ENCODE measurements around the gene RNF135.
"Not testable (repeated sequence)": the region's sequence is repeated elsewhere in the genome, so short reads cannot be mapped to it uniquely, and the experiment has no call there.

RNF135 gene

DNA sequence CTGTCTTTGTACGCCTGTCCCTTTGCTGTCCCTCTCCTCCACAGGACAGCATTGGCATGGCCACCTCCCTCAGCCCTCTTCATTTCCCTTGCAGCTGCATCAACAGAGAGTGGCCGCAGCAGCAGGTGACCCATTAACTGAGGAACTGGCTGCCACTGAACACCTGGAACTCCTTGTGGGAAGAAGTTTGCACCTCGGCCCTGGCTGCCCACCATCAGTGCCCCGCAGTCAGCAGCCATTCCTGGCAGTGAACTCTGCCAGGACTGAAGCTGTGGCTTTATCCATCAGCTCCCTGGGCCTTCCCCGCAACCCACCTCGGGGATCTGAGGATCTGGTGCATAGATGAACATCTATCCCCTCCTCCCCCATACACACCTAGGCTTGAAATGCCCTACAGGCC lies 13.1 kb upstream of the RNF135 start:
- H3K27me3 ChIP-seq (ENCODE audit: insufficient read depth, low read length), result no peaks in the 10 kb centered on the region
- H3K36me3 ChIP-seq (ENCODE audit: insufficient read depth, low read length), result no peaks in the 10 kb centered on the region
- H3K9me3 ChIP-seq (ENCODE audit: insufficient read depth, low read depth, low read length), result no peaks in the 10 kb centered on the region
- H3K4me1 ChIP-seq (ENCODE audit: insufficient read depth, low read length), result 0 out of 2 replicates have a peak, but pooled peaks cover 8% of the 10 kb centered on the region
- no peak overlapping the region for H3K9ac ChIP-seq (ENCODE audit: low read depth, low read length)
- H3K27ac ChIP-seq (ENCODE audit: low read depth, low read length), result no peak overlapping the region
- no peak overlapping the region for H3K4me3 ChIP-seq (ENCODE audit: low read length)
- WGBS, result 91% methylated on average over 6 of the region's 6 CpGs

DNA sequence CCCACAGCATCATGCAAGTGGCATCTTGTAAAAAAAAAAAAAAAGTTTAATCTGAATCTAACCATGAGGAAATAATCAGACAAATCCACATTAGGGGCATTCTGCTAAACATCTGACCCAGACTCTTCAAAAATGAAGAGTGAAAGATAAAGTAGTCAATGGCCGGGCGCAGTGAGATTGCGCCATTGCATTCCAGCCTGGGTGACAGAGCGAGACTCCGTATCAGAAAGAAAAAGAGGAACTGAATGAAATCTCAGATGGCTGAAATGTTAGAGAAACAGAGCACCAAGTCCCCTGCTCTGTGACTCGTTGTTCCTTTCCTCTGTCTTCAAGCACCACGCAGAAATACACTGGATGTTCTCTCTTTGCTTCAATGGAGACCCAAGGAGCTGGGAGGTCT lies 12.7 kb upstream of the RNF135 start:
- Histone ChIP-seq H3K4me3 (ENCODE audit: low read length) (no peak overlapping the region), H3K27ac (ENCODE audit: low read depth, low read length) (no peak overlapping the region), H3K9ac (ENCODE audit: low read depth, low read length) (no peak overlapping the region), H3K9me3 (ENCODE audit: insufficient read depth, low read depth, low read length) (no peaks in the 10 kb centered on the region), H3K36me3 (ENCODE audit: insufficient read depth, low read length) (no peaks in the 10 kb centered on the region), H3K27me3 (ENCODE audit: insufficient read depth, low read length) (no peaks in the 10 kb centered on the region), H3K4me1 (ENCODE audit: insufficient read depth, low read length) (0 out of 2 replicates have a peak, but pooled peaks cover 8% of the 10 kb centered on the region)
- WGBS, result 95% methylated on average over 7 of the region's 7 CpGs

DNA sequence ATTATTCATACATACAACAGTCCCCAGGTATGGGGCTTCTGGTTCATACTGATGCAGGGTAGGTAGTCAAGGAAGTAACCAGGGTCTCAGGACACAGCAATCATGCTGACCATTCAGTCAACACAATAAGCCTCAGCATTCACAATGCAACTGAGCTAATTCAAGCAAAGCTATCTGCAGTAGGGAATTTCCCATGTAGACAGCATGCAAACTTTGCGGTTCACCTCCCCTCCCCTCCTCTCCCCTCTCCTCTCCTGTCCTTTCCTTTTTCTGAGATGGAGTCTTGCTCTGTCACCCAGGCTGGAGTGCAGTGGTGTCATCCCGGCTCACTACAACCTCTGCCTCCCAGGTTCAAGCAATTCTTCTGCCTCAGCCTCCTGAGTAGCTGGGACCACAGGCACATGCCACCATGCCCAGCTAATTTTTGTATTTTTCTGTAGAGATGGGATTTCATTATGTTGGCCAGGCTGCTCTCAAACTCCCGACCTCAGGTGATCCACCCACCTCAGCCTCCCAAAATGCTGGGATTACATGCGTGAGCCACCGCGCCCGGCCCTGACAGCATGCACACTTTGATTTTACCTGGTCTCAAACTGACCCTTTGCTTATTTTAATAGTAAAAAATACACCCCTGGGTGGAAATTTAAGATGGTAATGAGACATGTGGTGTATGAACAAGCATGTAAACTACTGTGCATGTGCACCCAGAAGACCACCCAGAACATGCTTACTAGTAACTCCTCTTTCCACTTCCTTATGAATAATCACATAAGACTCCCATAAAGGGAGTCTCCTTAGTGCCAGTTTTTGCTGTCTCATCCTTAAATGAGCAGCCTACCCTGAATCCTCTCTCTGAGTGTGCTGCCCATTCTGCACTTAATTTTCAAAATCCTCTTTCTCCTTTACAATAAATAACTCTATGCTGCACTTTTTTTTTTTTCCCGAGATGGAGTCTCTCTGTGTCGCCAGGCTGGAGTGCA lies 9.3 kb upstream of the RNF135 start:
- no peaks in the 10 kb centered on the region for H3K36me3 ChIP-seq (ENCODE audit: insufficient read depth, low read length)
- H3K4me3 ChIP-seq (ENCODE audit: low read length), result no peak overlapping the region
- no peak overlapping the region for H3K9ac ChIP-seq (ENCODE audit: low read depth, low read length)
- H3K4me1 ChIP-seq (ENCODE audit: insufficient read depth, low read length), result 0 out of 2 replicates have a peak, but pooled peaks cover 7% of the 10 kb centered on the region
- H3K27ac ChIP-seq (ENCODE audit: low read depth, low read length), result no peak overlapping the region
- H3K27me3 ChIP-seq (ENCODE audit: insufficient read depth, low read length), result no peaks in the 10 kb centered on the region
- WGBS, result 89% methylated on average over 9 of the region's 9 CpGs
- no peaks in the 10 kb centered on the region for H3K9me3 ChIP-seq (ENCODE audit: insufficient read depth, low read depth, low read length)

DNA sequence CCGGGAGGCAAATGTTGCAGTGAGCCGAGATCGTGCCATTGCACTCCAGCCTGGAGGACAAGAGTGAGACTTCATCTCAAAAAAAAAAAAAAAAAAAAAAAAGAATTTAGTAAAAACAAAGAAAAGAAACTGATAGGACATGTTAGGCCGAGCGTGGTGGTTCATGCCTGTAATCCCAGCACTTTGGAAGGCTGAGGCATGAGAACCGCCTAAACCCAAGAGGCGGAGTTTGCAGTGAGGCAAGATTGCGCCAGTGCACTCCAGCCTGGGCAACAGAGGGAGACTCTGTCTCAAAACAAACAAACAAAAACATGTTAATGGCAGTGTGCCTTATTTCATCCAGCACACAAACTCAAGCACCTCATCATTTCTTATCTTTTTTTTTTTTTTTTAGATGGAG lies 6.5 kb upstream of the RNF135 start:
- H3K27me3 ChIP-seq (ENCODE audit: insufficient read depth, low read length); H3K4me3 ChIP-seq (ENCODE audit: low read length); H3K9me3 ChIP-seq (ENCODE audit: insufficient read depth, low read depth, low read length); H3K36me3 ChIP-seq (ENCODE audit: insufficient read depth, low read length); H3K27ac ChIP-seq (ENCODE audit: low read depth, low read length); H3K9ac ChIP-seq (ENCODE audit: low read depth, low read length); H3K4me1 ChIP-seq (ENCODE audit: insufficient read depth, low read length): not testable (repeated sequence)
- WGBS, result 97% methylated on average over 8 of the region's 8 CpGs

DNA sequence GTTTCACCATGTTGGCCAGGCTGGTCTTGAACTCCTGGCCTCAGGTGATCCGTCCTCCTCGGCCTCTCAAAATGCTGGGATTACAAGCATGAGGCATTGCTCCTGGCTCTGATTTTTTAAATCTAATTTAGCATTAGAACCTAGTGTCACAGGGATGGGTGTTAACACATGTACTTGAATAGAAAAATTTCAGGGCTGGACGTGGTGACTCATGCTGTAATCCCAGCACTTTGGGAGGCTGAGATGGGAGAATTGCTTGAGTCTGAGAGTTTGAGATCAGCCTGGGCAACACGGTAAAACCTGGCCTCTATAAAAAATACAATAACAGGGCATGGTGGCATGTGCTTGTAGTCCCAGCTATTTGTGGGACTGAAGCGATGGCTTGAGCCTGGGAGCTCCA lies 6.0 kb upstream of the RNF135 start:
- Histone ChIP-seq H3K27ac (ENCODE audit: low read depth, low read length) (no peak overlapping the region), H3K4me3 (ENCODE audit: low read length) (no peak overlapping the region), H3K27me3 (ENCODE audit: insufficient read depth, low read length) (no peaks in the 10 kb centered on the region), H3K9ac (ENCODE audit: low read depth, low read length) (no peak overlapping the region), H3K36me3 (ENCODE audit: insufficient read depth, low read length) (no peaks in the 10 kb centered on the region), H3K9me3 (ENCODE audit: insufficient read depth, low read depth, low read length) (no peaks in the 10 kb centered on the region), H3K4me1 (ENCODE audit: insufficient read depth, low read length) (0 out of 2 replicates have a peak, but pooled peaks cover 2% of the 10 kb centered on the region)
- WGBS, result 91% methylated on average over 5 of the region's 5 CpGs

DNA sequence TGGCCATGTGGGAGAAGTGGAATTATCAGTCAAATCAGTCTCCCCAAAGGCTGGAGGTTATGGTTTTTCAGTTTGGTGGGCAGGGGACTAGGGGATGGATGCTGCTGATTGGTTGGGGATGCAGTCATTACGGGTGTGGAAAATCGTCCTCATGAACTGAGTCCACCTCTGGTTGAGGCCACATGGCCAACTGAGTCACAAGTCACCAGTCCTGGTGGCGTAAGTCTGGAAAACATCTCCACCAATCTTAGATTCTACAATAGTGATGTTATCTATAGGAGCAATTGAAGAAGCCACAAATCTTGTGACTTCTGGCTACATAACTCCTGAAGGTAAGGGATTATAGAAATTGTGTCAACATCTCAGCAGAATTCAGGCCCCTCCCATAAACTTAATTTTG lies 5.2 kb upstream of the RNF135 start:
- Histone ChIP-seq H3K4me1 (ENCODE audit: insufficient read depth, low read length) (0 out of 2 replicates have a peak, but pooled peaks cover 2% of the 10 kb centered on the region), H3K9ac (ENCODE audit: low read depth, low read length) (no peak overlapping the region), H3K9me3 (ENCODE audit: insufficient read depth, low read depth, low read length) (no peaks in the 10 kb centered on the region), H3K27ac (ENCODE audit: low read depth, low read length) (no peak overlapping the region), H3K27me3 (ENCODE audit: insufficient read depth, low read length) (no peaks in the 10 kb centered on the region), H3K4me3 (ENCODE audit: low read length) (no peak overlapping the region), H3K36me3 (ENCODE audit: insufficient read depth, low read length) (no peaks in the 10 kb centered on the region)
- 93% methylated on average over 2 of the region's 3 CpGs for whole genome bisulfite sequencing

DNA sequence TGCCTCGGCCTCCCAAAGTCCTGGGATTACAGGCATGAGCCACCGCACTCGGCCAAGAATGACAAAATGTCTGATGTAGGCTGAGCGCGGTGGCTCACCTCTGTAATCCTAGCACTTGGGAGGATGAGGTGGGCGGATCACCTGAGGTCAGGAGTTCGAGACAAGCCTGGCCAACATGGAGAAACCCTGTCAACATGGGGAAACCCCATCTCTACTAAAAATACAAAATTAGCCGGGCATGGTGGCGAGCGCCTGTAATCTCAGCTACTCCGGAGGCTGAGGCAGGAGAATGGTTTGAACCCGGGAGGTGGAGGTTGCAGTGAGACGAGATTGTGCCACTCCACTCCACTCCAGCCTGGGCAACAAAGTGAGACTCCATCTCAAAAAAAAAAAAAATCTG lies 2.9 kb upstream of the RNF135 start:
- not testable (repeated sequence) for H3K27ac ChIP-seq (ENCODE audit: low read depth, low read length); H3K4me3 ChIP-seq (ENCODE audit: low read length); H3K27me3 ChIP-seq (ENCODE audit: insufficient read depth, low read length); H3K9ac ChIP-seq (ENCODE audit: low read depth, low read length); H3K9me3 ChIP-seq (ENCODE audit: insufficient read depth, low read depth, low read length); H3K4me1 ChIP-seq (ENCODE audit: insufficient read depth, low read length); H3K36me3 ChIP-seq (ENCODE audit: insufficient read depth, low read length)
- WGBS, result 97% methylated on average over 12 of the region's 13 CpGs

DNA sequence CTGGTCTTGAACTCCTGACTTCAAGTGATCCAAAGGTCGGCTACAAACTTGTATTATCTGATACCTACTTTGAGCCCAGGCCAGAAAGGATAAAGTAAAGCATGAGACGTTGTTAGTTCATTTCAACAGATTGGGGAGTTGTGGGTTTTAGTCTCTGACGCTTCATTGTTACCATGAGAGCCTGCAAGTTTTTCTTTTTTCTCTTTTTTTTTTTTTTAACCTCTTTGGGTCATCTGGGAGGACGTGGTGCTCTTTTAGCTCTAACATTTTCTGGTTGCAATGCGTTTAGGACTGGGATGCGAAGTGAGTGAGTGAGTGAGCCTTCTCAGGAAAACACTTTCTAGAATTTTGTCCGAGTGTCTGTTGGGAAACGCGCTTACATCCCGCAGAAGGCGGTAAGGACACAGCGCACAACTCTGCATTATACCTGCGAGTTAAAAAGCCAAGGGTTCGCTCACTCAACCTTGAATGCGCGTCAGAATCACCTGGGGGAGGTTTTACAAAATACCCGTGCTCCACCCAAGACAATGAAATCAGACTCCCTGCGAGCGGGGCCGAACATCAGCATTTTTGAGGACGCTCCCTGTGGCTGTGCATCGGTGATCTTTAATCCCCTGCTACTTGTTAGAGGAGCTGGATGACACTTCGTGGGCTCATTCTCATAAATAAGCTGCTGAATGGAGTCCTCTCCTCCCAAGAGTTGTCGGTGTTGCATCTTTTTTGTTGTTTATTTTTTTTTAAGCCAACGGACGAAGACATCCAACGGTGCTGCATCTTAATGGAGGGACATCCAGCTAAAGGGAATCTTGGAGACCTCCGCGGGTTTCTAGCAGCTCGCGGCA lies 629 bp upstream of the RNF135 start:
- no peaks in the 10 kb centered on the region for H3K36me3 ChIP-seq (ENCODE audit: insufficient read depth, low read length)
- H3K4me3 ChIP-seq (ENCODE audit: low read length), result peak overlapping the region; percentile 79
- peak overlapping the region; percentile 84 for H3K27ac ChIP-seq (ENCODE audit: low read depth, low read length)
- H3K27me3 ChIP-seq (ENCODE audit: insufficient read depth, low read length), result no peaks in the 10 kb centered on the region
- H3K4me1 ChIP-seq (ENCODE audit: insufficient read depth, low read length), result peaks cover 5% of the 10 kb centered on the region; the same call in 1 of the 2 replicates
- WGBS, result 13% methylated on average over 31 of the region's 31 CpGs
- H3K9ac ChIP-seq (ENCODE audit: low read depth, low read length), result peak overlapping the region; percentile 92
- H3K9me3 ChIP-seq (ENCODE audit: insufficient read depth, low read depth, low read length), result peaks cover 3% of the 10 kb centered on the region; the same call in 1 of the 2 replicates

DNA sequence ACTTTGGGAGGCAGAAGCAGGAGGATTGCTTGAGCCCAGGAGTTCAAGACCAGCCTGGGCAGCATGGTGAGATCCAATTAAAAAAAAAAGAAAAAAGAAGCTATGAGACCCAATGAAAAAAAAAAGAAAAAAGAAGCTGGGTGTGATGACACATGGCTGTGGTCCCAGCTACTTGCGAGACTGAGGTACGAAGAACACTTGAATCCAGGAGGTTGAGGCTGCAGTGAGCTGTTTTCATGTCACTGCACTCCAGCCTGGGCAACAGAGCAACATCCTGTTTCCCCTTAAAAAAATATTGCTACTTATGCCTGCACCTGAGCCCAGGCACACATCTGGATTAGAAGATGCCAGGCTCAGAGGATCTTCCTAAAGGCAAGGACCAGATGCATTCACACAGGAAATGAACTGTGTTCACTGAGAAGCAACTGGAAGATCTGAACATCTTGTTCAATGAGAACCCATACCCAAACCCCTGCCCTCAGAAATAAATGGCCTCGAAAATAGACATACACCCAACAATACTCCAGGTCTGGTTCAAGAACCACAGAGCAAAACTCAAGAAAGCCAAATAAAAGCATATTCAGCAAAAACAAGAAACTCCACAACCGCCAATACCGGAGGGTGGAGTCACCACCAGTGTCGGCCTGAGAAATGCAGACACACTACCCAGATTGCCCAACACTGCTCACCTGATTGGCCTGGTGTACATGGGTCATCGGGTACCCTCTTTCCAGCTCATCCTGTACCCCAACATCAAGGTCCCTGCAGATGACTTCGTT lies 4.4 kb downstream of the RNF135 start:
- 95% methylated on average over 8 of the region's 8 CpGs for WGBS
- H3K4me1 ChIP-seq (ENCODE audit: insufficient read depth, low read length), result peaks cover 5% of the 10 kb centered on the region; the same call in 1 of the 2 replicates
- no peak overlapping the region for H3K4me3 ChIP-seq (ENCODE audit: low read length)
- H3K9me3 ChIP-seq (ENCODE audit: insufficient read depth, low read depth, low read length), result peaks cover 3% of the 10 kb centered on the region; the same call in 1 of the 2 replicates
- no peaks in the 10 kb centered on the region for H3K27me3 ChIP-seq (ENCODE audit: insufficient read depth, low read length)
- no peak overlapping the region for H3K9ac ChIP-seq (ENCODE audit: low read depth, low read length)
- H3K36me3 ChIP-seq (ENCODE audit: insufficient read depth, low read length), result no peaks in the 10 kb centered on the region
- no peak overlapping the region for H3K27ac ChIP-seq (ENCODE audit: low read depth, low read length)

DNA sequence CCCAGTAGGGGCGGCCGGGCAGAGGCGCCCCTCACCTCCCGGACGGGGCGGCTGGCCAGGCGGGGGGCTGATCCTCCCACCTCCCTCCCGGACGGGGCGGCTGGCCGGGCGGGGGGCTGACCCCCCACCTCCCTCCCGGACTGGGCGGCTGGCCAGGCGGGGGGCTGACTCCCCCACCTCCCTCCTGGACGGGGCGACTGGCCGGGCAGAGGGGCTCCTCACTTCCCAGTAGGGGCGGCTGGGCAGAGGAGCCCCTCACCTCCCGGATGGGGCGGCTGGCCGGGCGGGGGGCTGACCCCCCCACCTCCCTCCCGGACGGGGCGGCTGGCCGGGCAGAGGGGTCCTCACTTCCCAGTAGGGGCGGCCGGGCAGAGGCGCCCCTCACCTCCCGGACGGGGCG lies 9.1 kb downstream of the RNF135 start:
- 98% methylated on average over 12 of the region's 33 CpGs for WGBS
- H3K36me3 ChIP-seq (ENCODE audit: insufficient read depth, low read length), result not testable (repeated sequence)

More for the DNA sequence above, 9.1 kb downstream of the RNF135 start:
- H3K9ac ChIP-seq (ENCODE audit: low read depth, low read length); H3K4me3 ChIP-seq (ENCODE audit: low read length); H3K4me1 ChIP-seq (ENCODE audit: insufficient read depth, low read length); H3K27me3 ChIP-seq (ENCODE audit: insufficient read depth, low read length); H3K9me3 ChIP-seq (ENCODE audit: insufficient read depth, low read depth, low read length); H3K27ac ChIP-seq (ENCODE audit: low read depth, low read length): not testable (repeated sequence)
